Sigmoid colon (tissue), 7 donors: ENCODE data around the gene GSC. TPM values are rescaled to one million over a fixed set of nuclear protein-coding genes. Genes with fewer than 3 reads are reported as not detected.

ENCODE experiments used
- DNase-seq: peaks from one replicate; pipeline ENCODE4 v3.0.0-alpha.2; 2019
- H3K27ac ChIP-seq, 4 donors: fragments of 200-600 bp; sonication (generic); one replicate each; pipeline ENCODE4 v1.5.1; 2016 to 2019; ENCODE audit warnings: mild to moderate bottlenecking in 1 of 4
- H3K27me3 ChIP-seq, 3 donors: fragments of 200-600 bp; sonication (generic); one replicate each; pipeline ENCODE4 v1.5.1; 2019; ENCODE audit warnings: mild to moderate bottlenecking in 1 of 3
- H3K36me3 ChIP-seq, 4 donors: fragments of 200-600 bp; sonication (generic); one replicate each; pipeline ENCODE4 v1.5.1; 2016 to 2019
- H3K4me1 ChIP-seq, 4 donors: fragments of 200-600 bp; sonication (generic); one replicate each; pipeline ENCODE4 v1.5.1; 2017 to 2019
- H3K4me3 ChIP-seq, 4 donors: fragments of 200-600 bp; sonication (generic); one replicate each; pipeline ENCODE4 v1.5.1; 2017 to 2019; ENCODE audit warnings: mild to moderate bottlenecking in 2 of 4, moderate library complexity in 1 of 4
- H3K9me3 ChIP-seq, 4 donors: fragments of 200-600 bp in 3 of 4; sonication (generic) in 3 of 4; one replicate each; pipeline versions ENCODE4 v1.5.1 to v1.6.1; 2013 to 2019
- CTCF ChIP-seq, 4 experiments: fragments of 450-650 bp in 3 of 4; fragments of 200-600 bp in 1 of 4; IDR thresholded peaks; one replicate each; pipeline ENCODE4 v1.5.1; 2016 to 2019; ENCODE audit warnings: antibody characterized with exemption in 4 of 4, mild to moderate bottlenecking in 3 of 4, moderate library complexity in 2 of 4
- EP300 ChIP-seq, 4 donors: sonication (generic); formaldehyde crosslinking; IDR thresholded peaks; one replicate each; pipeline ENCODE4 v1.6.1; 2017; ENCODE audit warnings: antibody characterized with exemption in 4 of 4
- POLR2A ChIP-seq, 2 donors: fragments of 450-650 bp; IDR thresholded peaks; one replicate each; pipeline ENCODE4 v1.6.1; 2016; ENCODE audit warnings: antibody characterized with exemption in 2 of 2, mild to moderate bottlenecking in 2 of 2, moderate library complexity in 2 of 2
- POLR2AphosphoS5 ChIP-seq, 4 donors: sonication (generic); formaldehyde crosslinking; IDR thresholded peaks; one replicate each; pipeline ENCODE4 v1.6.1; 2017; ENCODE audit warnings: antibody characterized with exemption in 4 of 4
- WGBS, 2 donors: extraction: QIAGEN DNeasy Blood & Tissue Kit; methylation state at CpG; one replicate each; pipeline ENCODE4 v1.1.7; 2013; 5-methylcytosine and 5-hydroxymethylcytosine counted together
- intact Hi-C: fragments of 100-400 bp; cut with DNase I; formaldehyde crosslinking; loops from one replicate; pipeline ENCODE4 v1.15.1; 2023
- polyA plus RNA-seq, 3 donors: library from polyadenylated mRNA; stranded (reverse); fragments of 200-250 nt; gene quantifications; one replicate each; pipeline ENCODE4 v1.2.3, GENCODE V29; 2013
- total RNA-seq, 4 donors: library from RNA; depleted of rRNA; stranded (reverse); fragments of >200 nt; gene quantifications; one replicate each; pipeline ENCODE4 v1.1.0, GENCODE V29; 2016
- donor health status: healthy with polysubstance abuse.
- donor health status: Bipolar disorder and iron deficiency.
- donor health status: healthy.

GSC gene
- total and polyA plus RNA-seq, 7 donors: 0.07 to 7.5 (median 0.41) TPM; not detected in 2

DNA sequence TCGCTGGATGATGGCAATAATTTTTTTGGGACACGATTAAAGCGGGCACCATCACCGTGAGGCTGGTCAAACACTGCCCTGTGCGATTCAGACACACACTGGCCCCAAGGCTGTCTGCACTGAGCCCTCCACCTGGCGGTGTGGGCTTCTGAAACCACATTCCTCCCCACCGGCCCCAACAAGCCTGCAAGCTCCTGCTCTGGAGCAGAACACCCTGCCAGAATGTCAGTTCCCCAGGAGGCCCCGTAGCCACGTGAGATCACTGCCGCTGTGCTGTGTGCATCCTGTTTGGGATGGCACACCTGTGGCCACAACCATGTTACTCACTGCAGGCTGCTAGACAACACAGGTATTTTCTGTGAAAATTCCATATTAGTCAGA lies 7.9 kb downstream of the GSC start:
- Histone ChIP-seq H3K27me3 (peaks cover 4 to 45% (median 6%) of the 10 kb centered on the region in 3 donors), H3K27ac (no peak overlapping the region), H3K9me3 (no peaks in the 10 kb centered on the region), H3K4me1 (peaks cover 0 to 11% (median 5%) of the 10 kb centered on the region in 4 donors), H3K4me3 (no peak overlapping the region), H3K36me3 (no peaks in the 10 kb centered on the region)
- TF ChIP-seq EP300 (IDR thresholded peaks at IDR 0.05) (no peak), POLR2AphosphoS5 (IDR thresholded peaks at IDR 0.05) (no peak), CTCF (IDR thresholded peaks at IDR 0.05) (no peak), POLR2A (IDR thresholded peaks at IDR 0.05) (no peak)
- no peak for DNase-seq
- WGBS, 2 donors: 69 to 70% methylated on average over 10 of the region's 10 CpGs
- intact Hi-C loops: no loop called here

DNA sequence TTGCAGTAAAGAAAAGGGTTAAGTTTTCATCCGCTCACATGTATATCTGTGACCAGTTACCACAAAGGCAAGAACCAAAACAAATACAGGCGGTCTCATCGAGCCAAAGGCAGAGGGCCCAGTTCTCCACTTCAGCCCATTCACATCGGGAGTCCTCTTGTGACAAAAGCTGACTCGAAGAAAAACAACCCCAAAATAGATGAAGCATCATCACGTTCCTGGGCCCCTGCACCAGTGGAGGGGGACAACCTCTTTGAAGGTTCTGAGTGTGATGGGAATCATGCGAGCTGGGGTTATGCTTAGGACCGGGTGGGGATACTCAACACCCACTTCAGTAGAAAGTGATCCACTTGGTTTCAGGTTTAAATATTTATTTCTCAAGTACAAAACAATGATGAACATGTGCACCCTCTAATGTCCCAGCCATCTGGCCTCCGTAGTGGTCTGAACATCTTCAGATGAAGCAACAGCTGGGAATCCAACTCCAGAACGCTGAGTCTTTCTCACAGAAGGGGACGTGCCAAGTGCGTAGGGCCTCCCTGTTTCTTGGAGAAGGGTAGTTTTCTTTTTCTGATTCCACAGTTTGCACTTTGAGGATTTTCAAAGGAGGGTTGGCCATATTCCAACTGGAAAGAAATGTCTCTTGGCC lies 8.4 kb downstream of the GSC start:
- Histone ChIP-seq H3K27ac (no peak overlapping the region), H3K27me3 (peaks cover 0 to 40% (median 5%) of the 10 kb centered on the region in 3 donors), H3K9me3 (no peaks in the 10 kb centered on the region), H3K4me1 (peaks cover 0 to 11% (median 5%) of the 10 kb centered on the region in 4 donors), H3K36me3 (no peaks in the 10 kb centered on the region), H3K4me3 (no peak overlapping the region)
- peak; percentile 89 for DNase-seq
- no peak for TF ChIP-seq EP300 (IDR thresholded peaks at IDR 0.05)
- TF ChIP-seq CTCF (IDR thresholded peaks at IDR 0.05): no peak
- TF ChIP-seq POLR2AphosphoS5 (IDR thresholded peaks at IDR 0.05): peak in 1 of 4 donors; percentile 56
- no peak for TF ChIP-seq POLR2A (IDR thresholded peaks at IDR 0.05)
- 71 to 75% methylated on average over 12 of the region's 12 CpGs for WGBS, 2 donors
- intact Hi-C loops: no loop called here

DNA sequence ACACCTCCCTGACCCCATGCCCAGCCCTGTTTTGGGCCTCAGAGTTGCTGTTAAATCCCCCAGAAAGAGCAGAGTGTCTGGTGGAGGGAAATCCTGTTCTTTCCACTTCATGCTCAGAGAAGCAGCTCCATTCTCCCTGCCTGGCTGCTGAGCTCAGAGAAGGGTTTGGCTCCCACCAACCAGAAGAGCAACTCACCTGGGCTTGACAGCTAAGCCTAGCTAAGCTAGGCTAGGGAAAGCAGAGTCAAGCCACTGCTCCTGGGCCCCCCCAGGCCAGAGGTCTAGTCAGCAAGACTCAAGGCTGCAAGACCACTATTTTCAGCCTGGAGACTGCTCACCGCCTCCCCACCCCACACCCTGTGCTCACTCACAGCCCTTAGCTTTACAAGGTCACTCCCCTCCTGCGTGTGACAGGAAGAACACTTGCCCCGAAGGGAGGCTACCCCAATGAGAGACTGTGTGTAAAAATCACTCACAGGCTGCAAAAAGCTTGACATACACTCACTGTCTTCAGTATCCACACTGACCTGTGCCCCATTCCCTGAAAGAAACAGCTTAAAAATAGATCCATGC lies 13.5 kb downstream of the GSC start:
- intact Hi-C loops: no loop called here
- Histone ChIP-seq H3K4me3 (no peak overlapping the region), H3K27me3 (peaks cover 0 to 5% (median 0%) of the 10 kb centered on the region in 3 donors), H3K27ac (no peak overlapping the region), H3K9me3 (no peaks in the 10 kb centered on the region), H3K4me1 (no peaks in the 10 kb centered on the region), H3K36me3 (no peaks in the 10 kb centered on the region)
- no peak for DNase-seq
- TF ChIP-seq EP300 (IDR thresholded peaks at IDR 0.05) (no peak), POLR2A (IDR thresholded peaks at IDR 0.05) (no peak), CTCF (IDR thresholded peaks at IDR 0.05) (no peak), POLR2AphosphoS5 (IDR thresholded peaks at IDR 0.05) (no peak)
- WGBS, 2 donors: 36 to 51% methylated on average over 3 of the region's 3 CpGs

DNA sequence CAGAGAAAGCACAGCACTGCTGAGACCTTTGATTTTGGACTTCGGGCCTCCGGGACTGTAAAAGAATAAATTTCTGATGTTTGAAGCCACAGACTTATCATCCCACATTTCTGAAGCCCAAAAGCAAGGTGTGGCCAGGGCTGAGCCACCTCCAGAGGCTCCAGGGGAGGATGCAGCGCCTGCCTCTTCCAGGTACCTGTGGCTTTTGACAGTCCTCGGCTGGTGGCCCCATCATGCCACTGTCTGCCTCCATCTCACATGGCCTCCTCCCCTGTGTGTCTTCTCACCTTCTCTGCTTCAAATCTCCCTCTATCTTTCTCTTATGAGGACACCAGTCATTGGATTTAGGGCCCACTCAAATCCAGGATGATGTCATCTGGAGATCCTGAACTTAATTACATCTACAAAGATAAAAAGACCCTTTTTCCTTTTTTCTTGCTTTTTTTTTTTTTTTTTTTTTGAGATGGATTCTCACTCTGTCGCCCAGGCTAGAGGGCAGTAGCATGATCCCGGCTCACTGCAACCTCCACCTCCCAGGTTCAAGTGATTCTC lies 15.4 kb downstream of the GSC start:
- Histone ChIP-seq H3K36me3 (no peaks in the 10 kb centered on the region), H3K27ac (no peak overlapping the region), H3K4me3 (no peak overlapping the region), H3K9me3 (no peaks in the 10 kb centered on the region), H3K27me3 (peaks cover 0 to 5% (median 0%) of the 10 kb centered on the region in 3 donors), H3K4me1 (no peaks in the 10 kb centered on the region)
- DNase-seq: peak; percentile 26
- 67 to 79% methylated on average over 6 of the region's 6 CpGs for whole genome bisulfite sequencing, 2 donors
- intact Hi-C loops: no loop called here
- TF ChIP-seq POLR2A (IDR thresholded peaks at IDR 0.05) (no peak), EP300 (IDR thresholded peaks at IDR 0.05) (no peak), POLR2AphosphoS5 (IDR thresholded peaks at IDR 0.05) (no peak), CTCF (IDR thresholded peaks at IDR 0.05) (no peak)
